Mucosa of stomach (tissue), 1 donor: ENCODE measurements around the gene ZCCHC14.

Experiments used
- H3K27me3 ChIP-seq: one replicate; pipeline ENCODE4 v1.7.0; 2013; ENCODE audit warnings: mild to moderate bottlenecking, low read length; ENCODE audit not compliant: control insufficient read depth, insufficient read depth
- H3K36me3 ChIP-seq: one replicate; pipeline ENCODE4 v1.7.0; 2013; ENCODE audit warnings: low read length; ENCODE audit not compliant: control insufficient read depth, insufficient read depth
- H3K4me1 ChIP-seq: one replicate; pipeline ENCODE4 v1.7.0; 2013; ENCODE audit warnings: mild to moderate bottlenecking, low read length; ENCODE audit not compliant: control insufficient read depth, insufficient read depth
- H3K4me3 ChIP-seq: one replicate; pipeline ENCODE4 v1.7.0; 2013; ENCODE audit warnings: low read length
- H3K9ac ChIP-seq: one replicate; pipeline ENCODE4 v1.7.0; 2013; ENCODE audit warnings: mild to moderate bottlenecking, low read length, moderate library complexity
- H3K9me3 ChIP-seq: one replicate; pipeline ENCODE4 v1.7.0; 2013; ENCODE audit warnings: mild to moderate bottlenecking, low read length, moderate library complexity; ENCODE audit not compliant: control insufficient read depth
- donor health status: Pancreatic carcinoma.

ZCCHC14 gene

GRCh38 chr16:87439926-87440325, 52.9 kb downstream of the ZCCHC14 start:
- Histone ChIP-seq H3K9ac (no peak overlapping the region), H3K4me1 (peaks cover 13% of the 10 kb centered on the region), H3K4me3 (no peak overlapping the region), H3K36me3 (no peaks in the 10 kb centered on the region), H3K9me3 (no peaks in the 10 kb centered on the region), H3K27me3 (no peaks in the 10 kb centered on the region)

- Histone ChIP-seq H3K9me3 (no peaks in the 10 kb centered on the region), H3K27me3 (no peaks in the 10 kb centered on the region), H3K4me1 (peaks cover 13% of the 10 kb centered on the region), H3K36me3 (no peaks in the 10 kb centered on the region), H3K9ac (no peak overlapping the region), H3K4me3 (no peak overlapping the region)
Observed at GRCh38 chr16:87438611-87438985, 54.2 kb downstream of the ZCCHC14 start.

GRCh38 chr16:87437911-87438610, 54.8 kb downstream of the ZCCHC14 start:
- Histone ChIP-seq H3K4me3 (no peak overlapping the region), H3K36me3 (no peaks in the 10 kb centered on the region), H3K9ac (no peak overlapping the region), H3K27me3 (no peaks in the 10 kb centered on the region), H3K4me1 (peaks cover 13% of the 10 kb centered on the region), H3K9me3 (no peaks in the 10 kb centered on the region)

GRCh38 chr16:87437327-87437726, 55.5 kb downstream of the ZCCHC14 start:
- Histone ChIP-seq H3K9me3 (no peaks in the 10 kb centered on the region), H3K9ac (no peak overlapping the region), H3K36me3 (peaks cover 2% of the 10 kb centered on the region), H3K27me3 (no peaks in the 10 kb centered on the region), H3K4me1 (peaks cover 13% of the 10 kb centered on the region), H3K4me3 (no peak overlapping the region)

GRCh38 chr16:87436225-87437172, 56.3 kb downstream of the ZCCHC14 start:
- H3K4me3 ChIP-seq, result no peak overlapping the region
- peaks cover 9% of the 10 kb centered on the region for H3K36me3 ChIP-seq

GRCh38 chr16:87435372-87436224, 57.2 kb downstream of the ZCCHC14 start:
- Histone ChIP-seq H3K4me3 (no peak overlapping the region), H3K36me3 (peaks cover 9% of the 10 kb centered on the region), H3K9me3 (no peaks in the 10 kb centered on the region), H3K4me1 (peaks cover 13% of the 10 kb centered on the region), H3K27me3 (no peaks in the 10 kb centered on the region), H3K9ac (no peak overlapping the region)

More at GRCh38 chr16:87436225-87437172, 56.3 kb downstream of the ZCCHC14 start:
- no peak overlapping the region for H3K9ac ChIP-seq
- H3K4me1 ChIP-seq, result peaks cover 13% of the 10 kb centered on the region
- H3K27me3 ChIP-seq, result no peaks in the 10 kb centered on the region
- no peaks in the 10 kb centered on the region for H3K9me3 ChIP-seq

- Histone ChIP-seq H3K9me3 (no peaks in the 10 kb centered on the region), H3K4me1 (peaks cover 9% of the 10 kb centered on the region), H3K9ac (no peak overlapping the region), H3K36me3 (peaks cover 9% of the 10 kb centered on the region), H3K27me3 (no peaks in the 10 kb centered on the region), H3K4me3 (no peak overlapping the region)
Observed at GRCh38 chr16:87434146-87434667, 58.6 kb downstream of the ZCCHC14 start.

- no peaks in the 10 kb centered on the region for H3K4me1 ChIP-seq
- peaks cover 9% of the 10 kb centered on the region for H3K36me3 ChIP-seq
- H3K9me3 ChIP-seq, result no peaks in the 10 kb centered on the region
- no peaks in the 10 kb centered on the region for H3K27me3 ChIP-seq
- H3K9ac ChIP-seq, result no peak overlapping the region
- no peak overlapping the region for H3K4me3 ChIP-seq
Observed at GRCh38 chr16:87432330-87432915, 60.4 kb downstream of the ZCCHC14 start.

GRCh38 chr16:87431926-87432325, 60.9 kb downstream of the ZCCHC14 start:
- Histone ChIP-seq H3K4me3 (no peak overlapping the region), H3K4me1 (no peaks in the 10 kb centered on the region), H3K27me3 (no peaks in the 10 kb centered on the region), H3K9me3 (no peaks in the 10 kb centered on the region), H3K36me3 (peaks cover 9% of the 10 kb centered on the region), H3K9ac (no peak overlapping the region)

- Histone ChIP-seq H3K9me3 (no peaks in the 10 kb centered on the region), H3K27me3 (no peaks in the 10 kb centered on the region), H3K9ac (no peak overlapping the region), H3K36me3 (peaks cover 5% of the 10 kb centered on the region), H3K4me1 (no peaks in the 10 kb centered on the region), H3K4me3 (no peak overlapping the region)
Observed at GRCh38 chr16:87426423-87427215, 66.2 kb downstream of the ZCCHC14 start.

- no peaks in the 10 kb centered on the region for H3K27me3 ChIP-seq
- H3K9me3 ChIP-seq, result no peaks in the 10 kb centered on the region
- no peak overlapping the region for H3K9ac ChIP-seq
- no peak overlapping the region for H3K4me3 ChIP-seq
- no peaks in the 10 kb centered on the region for H3K4me1 ChIP-seq
- H3K36me3 ChIP-seq, result peaks cover 12% of the 10 kb centered on the region
Observed at GRCh38 chr16:87425941-87426340, 66.9 kb downstream of the ZCCHC14 start.
